Heart left ventricle (tissue), 16 donors: ENCODE data around the gene XAB2. TPM values are rescaled to one million over a fixed set of nuclear protein-coding genes. Genes with fewer than 3 reads are reported as not detected.

Experiments
- ATAC-seq, 4 donors: fragments of 200-7000 bp; cut with Tn5 transposase; one replicate each; pipeline ENCODE4 v1.9.1; 2020 to 2022; ENCODE audit warnings: moderate library complexity in 4 of 4, mild to moderate bottlenecking in 3 of 4, moderate number of reproducible peaks in 1 of 4
- DNase-seq, 5 donors: peaks; one replicate each; pipeline ENCODE4 v3.0.0-alpha.2; 2020
- H3K27ac ChIP-seq, 12 donors: fragments of 200-600 bp; sonication (generic) in 4 of 12; one replicate each; pipeline versions ENCODE4 v1.5.0 to v1.8.0; 2016 to 2022; ENCODE audit warnings: mild to moderate bottlenecking in 2 of 12
- H3K27me3 ChIP-seq, 9 donors: fragments of 200-600 bp; sonication (generic) in 2 of 9; one replicate each; pipeline versions ENCODE4 v1.5.1 to v1.8.0; 2016 to 2022; ENCODE audit warnings: mild to moderate bottlenecking in 3 of 9
- H3K36me3 ChIP-seq, 9 donors: fragments of 200-600 bp; sonication (generic) in 2 of 9; one replicate each; pipeline versions ENCODE4 v1.5.0 to v1.8.0; 2018 to 2022; ENCODE audit warnings: mild to moderate bottlenecking in 2 of 9
- H3K4me1 ChIP-seq, 12 donors: fragments of 200-600 bp; sonication (generic) in 4 of 12; one replicate each; pipeline versions ENCODE4 v1.5.0 to v1.8.0; 2016 to 2022; ENCODE audit warnings: mild to moderate bottlenecking in 3 of 12
- H3K4me3 ChIP-seq, 12 donors: fragments of 200-600 bp; sonication (generic) in 4 of 12; one replicate each; pipeline versions ENCODE4 v1.5.0 to v1.8.0; 2017 to 2022; ENCODE audit warnings: mild to moderate bottlenecking in 9 of 12, moderate library complexity in 4 of 12
- H3K9me3 ChIP-seq, 12 donors: fragments of 200-600 bp; sonication (generic) in 4 of 12; one replicate each; pipeline versions ENCODE4 v1.5.0 to v1.8.0; 2016 to 2022; ENCODE audit warnings: mild to moderate bottlenecking in 1 of 12
- POLR2A ChIP-seq, 2 donors: fragments of 450-650 bp; IDR thresholded peaks; one replicate each; pipeline ENCODE4 v1.6.1; 2017; ENCODE audit warnings: antibody characterized with exemption in 2 of 2, mild to moderate bottlenecking in 2 of 2, moderate library complexity in 2 of 2
- WGBS, 4 donors: extraction: QIAGEN DNeasy Blood & Tissue Kit in 2 of 4; methylation state at CpG; one replicate each; pipeline versions ENCODE4 v1.1.5 to v1.1.7; 2013 to 2018; 5-methylcytosine and 5-hydroxymethylcytosine counted together
- intact Hi-C, 10 donors: fragments of 100-400 bp; cut with DNase I; formaldehyde crosslinking; loops; one replicate each; pipeline versions ENCODE4 v1.11.1 to v1.14.2; 2022
- polyA plus RNA-seq, 2 donors: library from polyadenylated mRNA; stranded (reverse); fragments of 200-250 nt; gene quantifications; one replicate each; pipeline ENCODE4 v1.2.3, GENCODE V29; 2013
- total RNA-seq, 9 donors: library from RNA; depleted of rRNA in 2 of 9; stranded (reverse); fragments of >200 nt in 2 of 9; fragmentation: NEBNext Ultra II Directional in 3 of 9; extraction: Animal tissue kit (Norgen Biotek cat#: 25700) in 3 of 9; gene quantifications; one replicate each; pipeline versions ENCODE4 v1.1.0 to v1.2.4, GENCODE V29; 2016 to 2023
- TF ChIP-seq, protein P1 (sequence below), 12 donors: fragments of 200-600 bp; sonication (generic) in 4 of 12; IDR thresholded peaks; one replicate each; pipeline versions ENCODE4 v1.5.0 to v1.8.0; 2018 to 2022; ENCODE audit warnings: antibody characterized with exemption in 12 of 12, mild to moderate bottlenecking in 5 of 12
- donor health status: ischemic (EF 13 %, LVEDD 7.1; RV severe dilation, severe dysfunction).
- donor health status: healthy with polysubstance abuse.
- donor health status: DM: no; HTN: yes; CAD: no.
- donor health status: DM: no; HTN: no; CAD: no.
- donor health status: ischemic (EF 25% LVEDD 6.9; RV normal size, moderate dysfunction).
- donor health status: ischemic (EF 25% LVEDD 5.7; RV mildly dilated, moderate dysfunction).
- donor health status: healthy.
- donor health status: DM: yes; HTN: yes; CAD: no.
- donor health status: ischemic (EF 35%, LVEDD 5.7; RV mildly dilated, moderate dysfunction).
- donor health status: nonischemic (EF 11% LVEDD 7.7; RV severe dilation, severe dysfunction).
- donor health status: DM: yes; HTN: yes; CAD: no.
- donor health status: PGD.
- donor health status: ischemic (EF 29% LVEDD 5.4; RV normal size, mild dysfunction).
- donor health status: nonischemic (EF 23%, LVEDD 6.1; RV moderate dilation, normal function).

Gene XAB2
- total and polyA plus RNA-seq, 11 donors = 16.3 to 36.2 (median 23.6) TPM

GRCh38 chr19:7619671-7620441 lies 9.5 kb downstream of the XAB2 start:
- DNase-seq (no peak), ATAC-seq (no peak)
- H3K36me3 ChIP-seq = peaks cover 0 to 70% (median 50%) of the 10 kb centered on the region in 9 donors
- TF ChIP-seq, protein P1, sequence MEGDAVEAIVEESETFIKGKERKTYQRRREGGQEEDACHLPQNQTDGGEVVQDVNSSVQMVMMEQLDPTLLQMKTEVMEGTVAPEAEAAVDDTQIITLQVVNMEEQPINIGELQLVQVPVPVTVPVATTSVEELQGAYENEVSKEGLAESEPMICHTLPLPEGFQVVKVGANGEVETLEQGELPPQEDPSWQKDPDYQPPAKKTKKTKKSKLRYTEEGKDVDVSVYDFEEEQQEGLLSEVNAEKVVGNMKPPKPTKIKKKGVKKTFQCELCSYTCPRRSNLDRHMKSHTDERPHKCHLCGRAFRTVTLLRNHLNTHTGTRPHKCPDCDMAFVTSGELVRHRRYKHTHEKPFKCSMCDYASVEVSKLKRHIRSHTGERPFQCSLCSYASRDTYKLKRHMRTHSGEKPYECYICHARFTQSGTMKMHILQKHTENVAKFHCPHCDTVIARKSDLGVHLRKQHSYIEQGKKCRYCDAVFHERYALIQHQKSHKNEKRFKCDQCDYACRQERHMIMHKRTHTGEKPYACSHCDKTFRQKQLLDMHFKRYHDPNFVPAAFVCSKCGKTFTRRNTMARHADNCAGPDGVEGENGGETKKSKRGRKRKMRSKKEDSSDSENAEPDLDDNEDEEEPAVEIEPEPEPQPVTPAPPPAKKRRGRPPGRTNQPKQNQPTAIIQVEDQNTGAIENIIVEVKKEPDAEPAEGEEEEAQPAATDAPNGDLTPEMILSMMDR (IDR thresholded peaks at IDR 0.05) = no peak
- TF ChIP-seq POLR2A (IDR thresholded peaks at IDR 0.05) = no peak
- peaks cover 0 to 14% (median 0%) of the 10 kb centered on the region in 12 donors for H3K4me1 ChIP-seq
- no peak overlapping the region for H3K4me3 ChIP-seq
- intact Hi-C loops = no loop called here
- H3K27me3 ChIP-seq = no peaks in the 10 kb centered on the region
- no peaks in the 10 kb centered on the region for H3K9me3 ChIP-seq
- peak overlapping the region in 1 of 12 donors; percentile 56 for H3K27ac ChIP-seq
- WGBS, 4 donors = 94 to 95% (median 94%) methylated on average over 33 to 48 of the region's 48 CpGs

DNA sequence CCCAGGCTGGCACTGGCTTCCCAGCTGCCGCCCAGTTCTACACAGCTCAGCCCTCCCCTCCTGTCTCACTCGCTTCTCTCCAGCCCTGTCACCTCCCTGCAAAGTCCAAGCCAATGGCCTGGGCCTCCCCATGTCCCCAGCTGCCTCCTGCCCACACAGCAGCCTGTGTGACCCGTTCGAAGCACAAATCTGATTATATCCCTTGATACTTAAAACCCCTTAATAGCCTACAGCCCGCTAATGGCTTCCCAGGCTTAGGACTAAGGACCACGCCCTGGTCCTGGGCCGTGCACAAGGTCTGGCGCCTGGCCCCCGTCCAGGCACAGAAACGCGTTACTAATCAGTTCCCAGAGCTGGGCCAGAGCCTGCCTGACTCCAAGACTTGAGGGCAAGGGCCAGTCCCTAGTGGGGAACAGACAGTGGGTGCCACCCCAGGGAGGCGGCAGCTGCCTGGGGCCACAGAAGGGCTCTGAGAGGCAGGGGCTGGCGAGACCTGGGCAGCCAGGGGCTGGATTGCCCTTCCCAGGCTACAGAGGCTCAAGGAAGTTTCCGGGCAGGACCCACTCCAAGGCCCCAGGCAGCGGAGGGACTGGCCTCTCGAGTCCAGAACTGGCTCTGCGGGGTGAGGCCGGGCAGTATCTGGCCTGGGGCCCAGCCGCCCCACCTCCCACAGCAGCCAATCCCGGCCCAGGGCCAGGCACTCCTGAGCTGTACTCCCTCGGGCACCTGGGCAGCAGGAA lies 10.4 kb downstream of the XAB2 start:
- no peaks in the 10 kb centered on the region for H3K27me3 ChIP-seq
- H3K4me3 ChIP-seq = no peak overlapping the region
- peaks cover 0 to 60% (median 48%) of the 10 kb centered on the region in 9 donors for H3K36me3 ChIP-seq
- no peaks in the 10 kb centered on the region for H3K9me3 ChIP-seq
- TF ChIP-seq, protein P1 (IDR thresholded peaks at IDR 0.05) = no peak
- TF ChIP-seq POLR2A (IDR thresholded peaks at IDR 0.05) = no peak
- DNase-seq (no peak), ATAC-seq (peak in 3 of 4 donors; percentile 13 to 63 (median 50))
- intact Hi-C loops = no loop called here
- peaks cover 0 to 14% (median 0%) of the 10 kb centered on the region in 12 donors for H3K4me1 ChIP-seq
- H3K27ac ChIP-seq = peak overlapping the region in 4 of 12 donors; percentile 2 to 56 (median 34)
- WGBS, 4 donors = 59 to 73% (median 67%) methylated on average over 16 to 21 of the region's 21 CpGs

GRCh38 chr19:7618348-7618747 lies 11.0 kb downstream of the XAB2 start:
- TF ChIP-seq POLR2A (IDR thresholded peaks at IDR 0.05) = no peak
- TF ChIP-seq, protein P1 (IDR thresholded peaks at IDR 0.05) = no peak
- H3K27ac ChIP-seq = peak overlapping the region in 3 of 12 donors; percentile 2 to 56 (median 43)
- H3K9me3 ChIP-seq = no peaks in the 10 kb centered on the region
- no peaks in the 10 kb centered on the region for H3K27me3 ChIP-seq
- ATAC-seq = peak in 1 of 4 donors; percentile 12
- 50 to 72% (median 60%) methylated on average over 4 of the region's 4 CpGs for WGBS, 4 donors
- intact Hi-C loops = no loop called here
- no peak overlapping the region for H3K4me3 ChIP-seq
- peak in 1 of 5 donors; percentile 19 for DNase-seq
- H3K4me1 ChIP-seq = peaks cover 0 to 14% (median 0%) of the 10 kb centered on the region in 12 donors
- H3K36me3 ChIP-seq = peaks cover 0 to 55% (median 43%) of the 10 kb centered on the region in 9 donors

GRCh38 chr19:7617735-7618134 lies 11.6 kb downstream of the XAB2 start:
- H3K4me1 ChIP-seq = peaks cover 0 to 14% (median 0%) of the 10 kb centered on the region in 12 donors
- H3K36me3 ChIP-seq = peaks cover 0 to 48% (median 37%) of the 10 kb centered on the region in 9 donors
- DNase-seq = peak in 1 of 5 donors; percentile 17
- WGBS, 4 donors = 93 to 100% (median 94%) methylated on average over 4 to 28 of the region's 28 CpGs
- H3K27ac ChIP-seq = no peak overlapping the region
- H3K27me3 ChIP-seq = no peaks in the 10 kb centered on the region
- TF ChIP-seq, protein P1 (IDR thresholded peaks at IDR 0.05) = no peak
- no peak for TF ChIP-seq POLR2A (IDR thresholded peaks at IDR 0.05)
- intact Hi-C loops = no loop called here
- ATAC-seq = no peak
- H3K9me3 ChIP-seq = no peaks in the 10 kb centered on the region
- no peak overlapping the region for H3K4me3 ChIP-seq
